GM13977 (cell line): ENCODE results near the gene CNTD1.
"Not testable (repeated sequence)": the region's sequence is repeated elsewhere in the genome, so short reads cannot be mapped to it uniquely, and the experiment has no call there.

Experiments used
- DNase-seq: peaks from one replicate; pipeline ENCODE4 v3.0.0; 2012; ENCODE audit warnings: low spot score
- CTCF ChIP-seq: IDR thresholded peaks from 2 replicates; pipeline ENCODE4 v1.5.1; 2012; ENCODE audit warnings: mild to moderate bottlenecking, control low read depth; ENCODE audit not compliant: insufficient read depth; ENCODE audit errors: extremely low read depth, missing control alignments
- in situ Hi-C: fragments of 300-500 bp; cut with MboI; formaldehyde crosslinking; loops from one replicate; pipeline ENCODE4 v1.12.0; 2022; ENCODE audit warnings: low sequenced_read_pairs, low pct_unique_long_range_greater_than_20kb, mixed read lengths, inconsistent platforms; ENCODE audit not compliant: unreplicated experiment

CNTD1 gene

GRCh38 chr17:42849031-42849430 lies 50.4 kb downstream of the CNTD1 start:
- in situ Hi-C loops: no loop called here
- no peak for DNase-seq
- no peak for TF ChIP-seq CTCF

- in situ Hi-C loops: no loop called here
- no peak for TF ChIP-seq CTCF
- DNase-seq: no peak
Measured at GRCh38 chr17:42849451-42850181, 51.0 kb downstream of the CNTD1 start.

GRCh38 chr17:42850954-42851353 lies 52.3 kb downstream of the CNTD1 start, which contains the start of gene AOC3:
Gene AOC3 (plus strand): TSS chr17:42851199. CDS start chr17:42851344, 145 bp downstream.
- in situ Hi-C loops: no loop called here
- TF ChIP-seq CTCF: no peak
- no peak for DNase-seq

- DNase-seq, in situ Hi-C loops: not testable (repeated sequence)
Measured at GRCh38 chr17:42851371-42852240, 52.9 kb downstream of the CNTD1 start.

- no peak for TF ChIP-seq CTCF
- DNase-seq: no peak
- in situ Hi-C loops: no loop called here
Measured at GRCh38 chr17:42852351-42852750, 53.7 kb downstream of the CNTD1 start.

- TF ChIP-seq CTCF: no peak
- in situ Hi-C loops: no loop called here
- no peak for DNase-seq
Measured at GRCh38 chr17:42853004-42853403, 54.3 kb downstream of the CNTD1 start.

GRCh38 chr17:42853597-42853967 lies 54.9 kb downstream of the CNTD1 start:
- TF ChIP-seq CTCF: no peak
- in situ Hi-C loops: no loop called here
- no peak for DNase-seq
